ENCODE measurements around the gene MUC5B.

Gene MUC5B

GRCh38 chr11:1193326-1194230 is 29.3 kb upstream of the MUC5B start:
- no peak for DNase-seq (ENCODE audit: low spot score)
- TF ChIP-seq CTCF (IDR thresholded peaks at IDR 0.05; ENCODE audit: borderline replicate concordance, control extremely low read depth, extremely low read depth, insufficient read depth, missing control alignments): no peak
- in situ Hi-C loops (cut with MboI; ENCODE audit: low sequenced_read_pairs, unreplicated experiment): no loop called here

- in situ Hi-C loops (cut with MboI; ENCODE audit: low sequenced_read_pairs, unreplicated experiment): no loop called here
- TF ChIP-seq CTCF (IDR thresholded peaks at IDR 0.05; ENCODE audit: borderline replicate concordance, control extremely low read depth, extremely low read depth, insufficient read depth, missing control alignments): no peak
- DNase-seq (ENCODE audit: low spot score): no peak
Observed at GRCh38 chr11:1194231-1194976, 28.5 kb upstream of the MUC5B start.

- in situ Hi-C loops (cut with MboI; ENCODE audit: low sequenced_read_pairs, unreplicated experiment): no loop called here
- no peak for TF ChIP-seq CTCF (IDR thresholded peaks at IDR 0.05; ENCODE audit: borderline replicate concordance, control extremely low read depth, extremely low read depth, insufficient read depth, missing control alignments)
- no peak for DNase-seq (ENCODE audit: low spot score)
Observed at GRCh38 chr11:1194977-1195681, 27.7 kb upstream of the MUC5B start.

GRCh38 chr11:1195682-1196515 is 27.0 kb upstream of the MUC5B start:
- in situ Hi-C loops (cut with MboI; ENCODE audit: low sequenced_read_pairs, unreplicated experiment): no loop called here
- no peak for DNase-seq (ENCODE audit: low spot score)
- no peak for TF ChIP-seq CTCF (IDR thresholded peaks at IDR 0.05; ENCODE audit: borderline replicate concordance, control extremely low read depth, extremely low read depth, insufficient read depth, missing control alignments)

- TF ChIP-seq CTCF (IDR thresholded peaks at IDR 0.05; ENCODE audit: borderline replicate concordance, control extremely low read depth, extremely low read depth, insufficient read depth, missing control alignments): no peak
- in situ Hi-C loops (cut with MboI; ENCODE audit: low sequenced_read_pairs, unreplicated experiment): no loop called here
- no peak for DNase-seq (ENCODE audit: low spot score)
Observed at GRCh38 chr11:1196516-1197391, 26.1 kb upstream of the MUC5B start.

Data from GM13976 (cell line).